ENCODE data around the gene GSTP1. TPM values are rescaled to one million over a fixed set of nuclear protein-coding genes. Genes with fewer than 3 reads are reported as not detected.

The GSTP1 gene
- total RNA-seq, 2 experiments from 2014 or later, result 398 to 403 TPM

GRCh38 chr11:67605231-67606011, 21.8 kb downstream of the GSTP1 start:
- peaks cover 15% of the 10 kb centered on the region for H3K27me3 Mint-ChIP-seq (ENCODE audit: low read depth)

GRCh38 chr11:67606093-67606491, 22.5 kb downstream of the GSTP1 start:
- CTCF ChIA-PET, result no interaction called here

More at GRCh38 chr11:67605231-67606011, 21.8 kb downstream of the GSTP1 start:
- CTCF ChIA-PET, result no interaction called here
- Mint-ChIP-seq H3K27ac (no peak overlapping the region), H3K9me3 (no peaks in the 10 kb centered on the region), H3K4me3 (peak overlapping the region; percentile 61), H3K36me3 (ENCODE audit: low read depth) (peaks cover 15% of the 10 kb centered on the region), H3K4me1 (ENCODE audit: low read depth) (peaks cover 17% of the 10 kb centered on the region)
- DNase-seq, result no peak
- intact Hi-C loops (cut with micrococcal nuclease), result loop anchor here (1.0 to 5.0 kb wide), 5 partner anchors 9 to 203 kb away; partner anchors contain the start of genes CDK2AP2, GSTP1, NUDT8 and PPP1CA

GRCh38 chr11:67606492-67607295, 23.1 kb downstream of the GSTP1 start, which contains the start of gene NDUFV1:
TSS of gene NDUFV1 (plus strand) at chr11:67606936. CDS start at chr11:67607005, 69 bp downstream.
- peaks cover 15% of the 10 kb centered on the region for H3K36me3 Mint-ChIP-seq (ENCODE audit: low read depth)
- CTCF ChIA-PET, result no interaction called here
- intact Hi-C loops (cut with micrococcal nuclease), result loop anchor here (1.0 to 5.0 kb wide), 5 partner anchors 8 to 204 kb away; partner anchors contain the start of genes CDK2AP2, GSTP1, NUDT8 and PPP1CA
- peaks cover 17% of the 10 kb centered on the region for H3K4me1 Mint-ChIP-seq (ENCODE audit: low read depth)
- peak within 1 kb of the TSS; percentile 85 for H3K27ac Mint-ChIP-seq
- DNase-seq, result peak; percentile 97
- H3K9me3 Mint-ChIP-seq, result no peaks in the 10 kb centered on the region
- H3K4me3 Mint-ChIP-seq, result peak within 1 kb of the TSS; percentile 90
- H3K27me3 Mint-ChIP-seq (ENCODE audit: low read depth), result peaks cover 6% of the 10 kb centered on the region

More at GRCh38 chr11:67606093-67606491, 22.5 kb downstream of the GSTP1 start:
- DNase-seq, result no peak
- Mint-ChIP-seq H3K4me1 (ENCODE audit: low read depth) (peaks cover 17% of the 10 kb centered on the region), H3K27ac (peak overlapping the region; percentile 71), H3K36me3 (ENCODE audit: low read depth) (peaks cover 15% of the 10 kb centered on the region), H3K27me3 (ENCODE audit: low read depth) (peaks cover 9% of the 10 kb centered on the region), H3K4me3 (peak overlapping the region; percentile 90), H3K9me3 (no peaks in the 10 kb centered on the region)
- intact Hi-C loops (cut with micrococcal nuclease), result loop anchor here (1.0 to 5.0 kb wide), 5 partner anchors 8 to 204 kb away; partner anchors contain the start of genes CDK2AP2, GSTP1, NUDT8 and PPP1CA

GRCh38 chr11:67607507-67607906, 23.9 kb downstream of the GSTP1 start:
- no peak for DNase-seq
- Mint-ChIP-seq H3K9me3 (no peaks in the 10 kb centered on the region), H3K4me1 (ENCODE audit: low read depth) (peaks cover 18% of the 10 kb centered on the region), H3K27me3 (ENCODE audit: low read depth) (peaks cover 5% of the 10 kb centered on the region), H3K36me3 (ENCODE audit: low read depth) (peaks cover 19% of the 10 kb centered on the region), H3K4me3 (peak overlapping the region; percentile 90), H3K27ac (peak overlapping the region; percentile 85)
- intact Hi-C loops (cut with micrococcal nuclease), result loop anchor here (5.0 kb wide), 1 partner anchor 205 kb away; the partner anchor contains the start of genes PPP1CA and TBC1D10C
- CTCF ChIA-PET, result interaction anchor here (0.9 kb wide), 1 partner anchor 22 kb away, joined by 3 read pairs; the partner anchor contains the start of gene NUDT8

- intact Hi-C loops (cut with micrococcal nuclease), result loop anchor here (5.0 kb wide), 1 partner anchor 206 kb away; the partner anchor contains the start of genes PPP1CA and TBC1D10C
- H3K4me3 Mint-ChIP-seq, result peak overlapping the region; percentile 90
- no peak for DNase-seq
- peaks cover 25% of the 10 kb centered on the region for H3K4me1 Mint-ChIP-seq (ENCODE audit: low read depth)
- no peak overlapping the region for H3K27ac Mint-ChIP-seq
- peaks cover 2% of the 10 kb centered on the region for H3K27me3 Mint-ChIP-seq (ENCODE audit: low read depth)
- H3K36me3 Mint-ChIP-seq (ENCODE audit: low read depth), result peaks cover 20% of the 10 kb centered on the region
- CTCF ChIA-PET, result no interaction called here
- H3K9me3 Mint-ChIP-seq, result no peaks in the 10 kb centered on the region
These were observed 24.9 kb downstream of the GSTP1 start for GRCh38 chr11:67608486-67608885.

GRCh38 chr11:67609316-67609715, 25.7 kb downstream of the GSTP1 start:
- DNase-seq, result no peak
- CTCF ChIA-PET, result interaction anchor here (0.6 kb wide), 1 partner anchor 84 kb away, joined by 3 read pairs; no protein-coding TSS in a partner anchor
- no peak overlapping the region for H3K4me3 Mint-ChIP-seq
- intact Hi-C loops (cut with micrococcal nuclease), result loop anchor here (5.0 kb wide), 1 partner anchor 207 kb away; the partner anchor contains the start of genes PPP1CA and TBC1D10C
- no peaks in the 10 kb centered on the region for H3K27me3 Mint-ChIP-seq (ENCODE audit: low read depth)
- H3K27ac Mint-ChIP-seq, result no peak overlapping the region
- peaks cover 20% of the 10 kb centered on the region for H3K36me3 Mint-ChIP-seq (ENCODE audit: low read depth)
- peaks cover 32% of the 10 kb centered on the region for H3K4me1 Mint-ChIP-seq (ENCODE audit: low read depth)
- no peaks in the 10 kb centered on the region for H3K9me3 Mint-ChIP-seq

GRCh38 chr11:67610302-67610868, 26.8 kb downstream of the GSTP1 start:
- no peaks in the 10 kb centered on the region for H3K27me3 Mint-ChIP-seq (ENCODE audit: low read depth)
- CTCF ChIA-PET, result no interaction called here
- H3K9me3 Mint-ChIP-seq, result no peaks in the 10 kb centered on the region
- H3K27ac Mint-ChIP-seq, result no peak overlapping the region
- peaks cover 42% of the 10 kb centered on the region for H3K4me1 Mint-ChIP-seq (ENCODE audit: low read depth)
- intact Hi-C loops (cut with micrococcal nuclease), result loop anchor here (10.0 kb wide), 1 partner anchor 424 kb away; the partner anchor contains the start of genes NDUFS8 and TCIRG1
- H3K36me3 Mint-ChIP-seq (ENCODE audit: low read depth), result peaks cover 20% of the 10 kb centered on the region
- DNase-seq, result no peak
- H3K4me3 Mint-ChIP-seq, result no peak overlapping the region

- H3K27me3 Mint-ChIP-seq (ENCODE audit: low read depth), result no peaks in the 10 kb centered on the region
- H3K36me3 Mint-ChIP-seq (ENCODE audit: low read depth), result peaks cover 20% of the 10 kb centered on the region
- DNase-seq, result no peak
- H3K4me1 Mint-ChIP-seq (ENCODE audit: low read depth), result peaks cover 42% of the 10 kb centered on the region
- H3K9me3 Mint-ChIP-seq, result no peaks in the 10 kb centered on the region
- CTCF ChIA-PET, result no interaction called here
- H3K27ac Mint-ChIP-seq, result no peak overlapping the region
- intact Hi-C loops (cut with micrococcal nuclease), result loop anchor here (10.0 kb wide), 1 partner anchor 424 kb away; the partner anchor contains the start of genes NDUFS8 and TCIRG1
- H3K4me3 Mint-ChIP-seq, result no peak overlapping the region
These were observed 27.6 kb downstream of the GSTP1 start for GRCh38 chr11:67611165-67611564.

- Mint-ChIP-seq H3K4me1 (ENCODE audit: low read depth) (peaks cover 42% of the 10 kb centered on the region), H3K4me3 (no peak overlapping the region)
- intact Hi-C loops (cut with micrococcal nuclease), result loop anchor here (10.0 kb wide), 1 partner anchor 423 kb away; the partner anchor contains the start of genes NDUFS8 and TCIRG1
These were observed 28.3 kb downstream of the GSTP1 start for GRCh38 chr11:67611704-67612587.

GRCh38 chr11:67612751-67613150, 29.1 kb downstream of the GSTP1 start:
- peaks cover 36% of the 10 kb centered on the region for H3K4me1 Mint-ChIP-seq (ENCODE audit: low read depth)
- H3K9me3 Mint-ChIP-seq, result no peaks in the 10 kb centered on the region
- intact Hi-C loops (cut with micrococcal nuclease), result loop anchor here (10.0 kb wide), 1 partner anchor 422 kb away; the partner anchor contains the start of genes NDUFS8 and TCIRG1
- H3K4me3 Mint-ChIP-seq, result no peak overlapping the region
- no peaks in the 10 kb centered on the region for H3K27me3 Mint-ChIP-seq (ENCODE audit: low read depth)
- peak overlapping the region; percentile 98 for H3K27ac Mint-ChIP-seq
- CTCF ChIA-PET, result interaction anchor here (1.5 kb wide), 1 partner anchor 29 kb away, joined by 8 read pairs; the partner anchor contains the start of gene GSTP1
- peaks cover 20% of the 10 kb centered on the region for H3K36me3 Mint-ChIP-seq (ENCODE audit: low read depth)
- no peak for DNase-seq

More at GRCh38 chr11:67611704-67612587, 28.3 kb downstream of the GSTP1 start:
- CTCF ChIA-PET, result no interaction called here
- DNase-seq, result no peak
- Mint-ChIP-seq H3K36me3 (ENCODE audit: low read depth) (peaks cover 20% of the 10 kb centered on the region), H3K27ac (peak overlapping the region; percentile 61), H3K9me3 (no peaks in the 10 kb centered on the region), H3K27me3 (ENCODE audit: low read depth) (no peaks in the 10 kb centered on the region)
